ENCODE results near the gene JAM3. TPM values are rescaled to one million over a fixed set of nuclear protein-coding genes. Genes with fewer than 3 reads are reported as not detected.

JAM3 gene
- polyA plus RNA-seq, 1 donor from 2014 or later = 46.1 TPM

- Histone ChIP-seq H2AFZ (ENCODE audit: low read depth, low read length) (no peak overlapping the region), H3K4me3 (ENCODE audit: low read length) (no peak overlapping the region), H4K20me1 (ENCODE audit: insufficient read depth) (no peaks in the 10 kb centered on the region), H3K36me3 (ENCODE audit: insufficient read depth, low read length) (no peaks in the 10 kb centered on the region), H3K4me2 (ENCODE audit: low read length) (no peak overlapping the region), H3F3A (ENCODE audit: insufficient read depth, low read length, poor library complexity, severe bottlenecking) (no peaks in the 10 kb centered on the region), H3K27ac (ENCODE audit: low read length) (no peak overlapping the region), H3K9ac (ENCODE audit: low read length) (no peak overlapping the region), H3K9me2 (ENCODE audit: insufficient read depth, low read length) (no peaks in the 10 kb centered on the region), H3K9me3 (ENCODE audit: low read length) (no peaks in the 10 kb centered on the region), H3K27me3 (ENCODE audit: insufficient read depth, low read depth, low read length) (no peaks in the 10 kb centered on the region), H3K79me2 (replicated peaks; ENCODE audit: insufficient read depth, low read length) (no peaks in the 10 kb centered on the region)
- TF ChIP-seq CTCF (IDR thresholded peaks at IDR 0.05; ENCODE audit: poor library complexity, severe bottlenecking) (no peak), POLR2AphosphoS5 (IDR thresholded peaks at IDR 0.05) (no peak), REST (IDR thresholded peaks at IDR 0.05; ENCODE audit: borderline replicate concordance) (no peak), EP300 (conservative IDR thresholded peaks at IDR 0.05; ENCODE audit: poor library complexity, severe bottlenecking) (no peak), RAD21 (conservative IDR thresholded peaks at IDR 0.05) (no peak), EZH2 (IDR thresholded peaks at IDR 0.05; ENCODE audit: borderline replicate concordance, insufficient read depth, low read length, poor library complexity, severe bottlenecking) (no peak), MXI1 (conservative IDR thresholded peaks at IDR 0.05; ENCODE audit: poor library complexity, severe bottlenecking) (no peak), TAF1 (IDR thresholded peaks at IDR 0.05; ENCODE audit: low read depth) (no peak), SMC3 (conservative IDR thresholded peaks at IDR 0.05; ENCODE audit: poor library complexity) (no peak)
Measured at GRCh38 chr11:134030853-134031252, 38.0 kb upstream of the JAM3 start.

DNA sequence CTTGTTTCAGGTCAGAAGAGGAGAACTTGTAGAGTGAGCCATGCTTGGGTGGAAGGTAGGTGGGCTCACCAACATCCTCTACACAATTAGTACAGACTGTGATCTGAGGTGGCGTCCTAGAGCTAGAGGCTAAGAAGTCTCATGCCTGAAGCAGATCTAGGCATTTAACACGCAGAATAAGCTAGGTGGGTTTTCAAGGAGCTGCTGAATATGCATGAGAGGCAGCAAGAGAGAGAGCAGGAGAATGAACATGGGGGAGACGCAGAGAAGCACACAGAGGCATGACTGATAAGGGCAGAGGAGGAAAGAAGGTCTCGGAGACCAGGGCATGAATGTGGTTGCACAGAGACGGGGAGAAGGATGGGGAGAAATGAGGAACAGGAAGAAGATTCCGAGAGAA is 36.8 kb upstream of the JAM3 start:
- H3K9me2 ChIP-seq (ENCODE audit: insufficient read depth, low read length) = no peaks in the 10 kb centered on the region
- peak overlapping the region; percentile 59 for H3K9ac ChIP-seq (ENCODE audit: low read length)
- H3K27me3 ChIP-seq (ENCODE audit: insufficient read depth, low read depth, low read length) = no peaks in the 10 kb centered on the region
- no peak for TF ChIP-seq RAD21 (conservative IDR thresholded peaks at IDR 0.05)
- no peaks in the 10 kb centered on the region for H3K36me3 ChIP-seq (ENCODE audit: insufficient read depth, low read length)
- peak overlapping the region; percentile 49 for H2AFZ ChIP-seq (ENCODE audit: low read depth, low read length)
- peak overlapping the region; percentile 54 for H3K4me3 ChIP-seq (ENCODE audit: low read length)
- no peaks in the 10 kb centered on the region for H3K79me2 ChIP-seq (replicated peaks; ENCODE audit: insufficient read depth, low read length)
- peak overlapping the region; percentile 74 for H3K27ac ChIP-seq (ENCODE audit: low read length)
- no peaks in the 10 kb centered on the region for H4K20me1 ChIP-seq (ENCODE audit: insufficient read depth)
- no peaks in the 10 kb centered on the region for H3K9me3 ChIP-seq (ENCODE audit: low read length)
- no peaks in the 10 kb centered on the region for H3F3A ChIP-seq (ENCODE audit: insufficient read depth, low read length, poor library complexity, severe bottlenecking)
- H3K4me2 ChIP-seq (ENCODE audit: low read length) = no peak overlapping the region
